HG03520 (cell line): ENCODE data around the gene MYH9.
A peak's percentile ranks its signal among the peaks of the same experiment; 100 is the strongest.
"Not testable (repeated sequence)": the region's sequence is repeated elsewhere in the genome, so short reads cannot be mapped to it uniquely, and the experiment has no call there.

Experiments
- ATAC-seq: cut with Tn5 transposase; IDR thresholded peaks from one replicate; pipeline ENCODE4 v1.9.1; 2021; ENCODE audit warnings: mild to moderate bottlenecking, moderate library complexity; ENCODE audit not compliant: unreplicated experiment

MYH9 gene

GRCh38 chr22:36387959-36388726 lies at the start of gene MYH9:
MYH9 (minus strand) TSS chr22:36387967; CDS start chr22:36349236, 38,731 bp downstream.
- ATAC-seq = peak; percentile 67

DNA sequence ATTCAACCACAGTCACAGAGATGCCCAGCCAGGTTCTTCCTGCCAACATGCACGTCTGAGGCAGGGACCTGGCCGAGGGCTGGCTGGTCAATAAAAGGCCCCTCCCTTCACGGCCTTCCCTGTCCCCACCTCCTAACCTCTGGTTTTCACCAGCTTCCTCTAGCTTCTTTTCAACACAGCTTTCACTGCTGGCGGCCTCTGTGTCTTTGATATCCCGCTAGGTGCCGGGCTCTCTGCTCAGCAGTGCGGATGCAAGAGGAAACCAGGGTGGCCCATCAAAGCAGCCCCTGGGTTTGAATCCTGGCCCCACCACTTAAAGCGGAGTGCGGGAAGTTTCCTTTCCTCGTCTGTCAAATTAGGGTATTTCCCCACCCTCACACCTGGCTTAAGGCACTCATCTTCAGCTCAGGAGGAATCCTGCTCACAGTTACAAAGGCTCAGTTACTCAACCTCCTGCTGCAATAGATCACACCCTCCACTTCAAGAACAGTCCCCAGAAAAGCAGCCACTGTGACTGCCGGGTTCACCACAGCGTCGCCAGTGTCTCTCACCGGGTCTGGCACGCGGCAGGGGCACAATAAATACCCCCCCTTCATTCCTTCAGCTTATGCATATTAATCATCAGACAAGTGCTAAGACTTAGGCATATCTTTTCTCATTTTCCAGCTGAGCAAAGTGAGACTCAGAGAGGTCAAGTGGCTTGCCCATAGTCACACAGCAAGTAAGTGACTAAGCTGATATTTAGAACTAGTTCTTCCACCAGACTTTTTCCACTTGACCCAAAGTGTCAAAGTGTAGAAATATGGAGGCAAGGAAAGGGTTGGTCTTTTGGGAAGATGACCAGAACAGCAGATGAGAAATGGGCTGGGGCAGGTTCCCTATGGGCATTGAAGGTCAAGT lies 48.0 kb upstream of the MYH9 start:
- no peak for ATAC-seq

GRCh38 chr22:36433318-36434231 lies 45.8 kb upstream of the MYH9 start:
- ATAC-seq = no peak

GRCh38 chr22:36432592-36433317 lies 45.0 kb upstream of the MYH9 start:
- no peak for ATAC-seq

DNA sequence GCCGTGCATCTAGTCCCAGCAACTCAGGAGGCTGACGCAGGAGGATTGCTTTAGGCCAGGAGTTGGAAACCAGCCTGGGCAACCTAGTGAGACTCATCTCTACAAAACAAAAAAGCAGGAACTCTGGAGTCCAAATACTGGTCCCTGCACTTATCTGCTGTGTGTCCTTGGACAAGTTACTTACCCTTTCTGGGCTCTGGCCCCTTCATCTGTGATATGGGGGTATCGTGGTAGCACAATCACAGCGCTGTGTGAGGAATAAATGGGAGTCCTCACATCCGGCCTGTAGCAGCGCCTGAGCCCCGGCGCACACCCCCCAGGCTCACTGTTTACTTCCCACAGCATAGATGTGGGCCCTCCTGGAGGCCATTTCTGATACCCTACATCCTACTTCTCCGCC lies 44.2 kb upstream of the MYH9 start:
- ATAC-seq = no peak

DNA sequence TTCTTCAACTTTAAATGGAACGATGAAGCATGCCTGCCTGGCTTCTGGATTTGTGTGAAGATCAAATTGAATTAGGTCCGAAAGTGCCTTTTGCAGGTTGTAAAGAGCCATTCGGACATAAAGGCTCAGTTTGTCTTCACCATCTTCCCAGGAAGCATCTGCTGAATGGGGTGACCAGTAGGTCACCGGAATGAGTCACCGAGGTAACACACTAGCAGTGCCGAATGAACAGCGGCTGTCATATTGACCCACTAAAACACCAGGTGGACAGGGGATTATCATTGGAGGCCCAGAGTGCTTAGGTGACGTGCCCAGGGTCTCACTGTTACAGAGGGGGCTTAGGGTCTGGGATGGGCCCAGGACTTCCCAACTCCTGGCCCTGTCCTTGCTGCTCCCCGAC lies 43.1 kb upstream of the MYH9 start:
- no peak for ATAC-seq

DNA sequence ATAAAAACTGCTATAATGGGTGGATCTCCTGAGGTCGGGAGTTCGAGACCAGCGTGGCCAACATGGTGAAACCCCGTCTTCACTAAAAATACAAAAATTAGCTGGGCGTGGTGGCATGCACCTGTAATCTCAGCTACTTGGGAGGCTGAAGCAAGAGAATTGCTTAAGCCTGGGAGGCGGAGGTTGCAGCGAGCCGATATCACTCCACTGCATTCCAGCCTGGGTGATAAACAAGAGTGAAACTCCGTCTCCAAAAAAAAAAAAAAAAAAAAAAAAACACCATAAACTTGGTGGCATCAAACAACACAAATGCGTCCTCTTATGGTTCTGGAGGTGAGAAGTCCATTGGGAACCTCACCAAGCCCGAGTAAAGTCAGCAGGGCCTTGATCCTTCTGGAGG lies 40.2 kb upstream of the MYH9 start:
- ATAC-seq = not testable (repeated sequence)

GRCh38 chr22:36425977-36426523 lies 38.3 kb upstream of the MYH9 start:
- no peak for ATAC-seq

DNA sequence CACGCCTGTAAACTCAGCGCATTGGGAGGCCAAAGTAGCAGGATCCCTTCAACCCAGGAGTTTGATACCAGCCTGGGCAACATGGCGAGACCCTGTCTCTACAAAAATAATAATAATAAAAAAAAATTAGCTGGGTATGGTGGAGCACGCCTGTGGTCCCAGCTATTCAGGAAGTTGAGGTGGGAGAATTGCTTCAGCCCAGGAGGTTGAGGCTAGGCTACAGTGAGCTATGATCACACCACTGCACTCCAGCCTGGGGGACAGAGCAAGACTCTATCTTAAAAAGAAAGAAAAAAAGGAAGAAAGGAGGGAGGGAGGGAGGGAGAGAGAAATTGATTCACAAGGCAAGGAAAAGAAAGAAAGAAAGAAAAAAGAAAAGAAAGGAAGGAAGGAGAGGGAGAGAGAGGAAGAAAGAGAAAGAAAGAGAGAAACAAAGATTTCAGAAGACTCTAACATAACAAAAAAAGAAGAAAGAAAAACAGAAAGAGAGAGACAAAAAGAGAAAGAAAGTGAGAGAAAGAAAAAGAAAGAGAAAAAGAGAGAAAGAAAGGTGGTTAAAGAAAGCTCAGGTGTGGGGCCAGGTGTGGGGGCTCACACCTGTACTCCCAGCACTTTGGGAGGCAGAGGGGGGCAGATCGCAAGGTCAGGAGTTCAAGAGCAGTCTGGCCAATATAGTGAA lies 37.3 kb upstream of the MYH9 start:
- no peak for ATAC-seq

GRCh38 chr22:36424466-36424865 lies 36.7 kb upstream of the MYH9 start:
- not testable (repeated sequence) for ATAC-seq

DNA sequence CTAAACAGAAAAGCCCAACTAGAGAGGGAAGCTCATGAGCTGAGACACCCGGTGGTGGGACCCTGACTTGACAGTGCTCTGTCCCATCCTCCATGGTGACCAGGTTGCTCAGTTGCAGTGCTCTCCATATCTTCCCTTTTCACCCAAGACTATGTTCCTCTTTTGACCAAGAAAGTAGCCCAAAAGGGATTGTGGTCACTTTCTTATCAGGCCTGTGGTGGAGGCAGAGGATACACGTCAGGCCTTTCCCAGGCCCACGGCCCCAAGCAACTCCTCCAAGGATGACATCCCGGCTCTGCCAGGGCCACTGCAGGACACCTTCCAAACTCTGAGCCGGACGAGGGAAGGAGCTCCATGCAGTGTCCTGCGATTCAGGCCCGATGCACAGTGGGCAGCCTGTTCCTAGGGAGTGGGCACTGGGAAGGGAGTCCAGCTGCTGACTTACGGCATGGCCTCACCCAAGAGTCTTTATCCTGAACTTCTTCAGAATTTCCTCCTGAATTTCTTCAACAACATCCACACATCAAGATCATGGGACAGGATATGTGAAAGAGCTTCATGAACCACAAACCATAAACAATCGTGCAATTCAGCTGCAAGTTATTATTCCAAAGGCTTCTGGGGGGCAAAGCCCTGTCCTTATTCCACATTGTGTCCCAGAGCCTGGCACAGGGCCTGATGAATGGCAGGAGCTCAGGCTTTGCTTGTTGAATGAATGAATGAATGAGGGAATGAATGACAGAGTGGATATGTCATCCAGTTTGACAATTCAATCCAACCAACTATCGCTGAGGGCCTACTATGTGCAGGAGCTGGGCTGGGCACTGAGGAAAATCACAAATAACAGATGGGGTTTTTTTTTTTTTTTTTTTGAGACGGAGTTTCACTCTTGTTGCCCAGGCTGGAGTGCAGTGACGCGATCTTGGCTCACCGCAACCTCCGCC lies 36.0 kb upstream of the MYH9 start:
- ATAC-seq = no peak

DNA sequence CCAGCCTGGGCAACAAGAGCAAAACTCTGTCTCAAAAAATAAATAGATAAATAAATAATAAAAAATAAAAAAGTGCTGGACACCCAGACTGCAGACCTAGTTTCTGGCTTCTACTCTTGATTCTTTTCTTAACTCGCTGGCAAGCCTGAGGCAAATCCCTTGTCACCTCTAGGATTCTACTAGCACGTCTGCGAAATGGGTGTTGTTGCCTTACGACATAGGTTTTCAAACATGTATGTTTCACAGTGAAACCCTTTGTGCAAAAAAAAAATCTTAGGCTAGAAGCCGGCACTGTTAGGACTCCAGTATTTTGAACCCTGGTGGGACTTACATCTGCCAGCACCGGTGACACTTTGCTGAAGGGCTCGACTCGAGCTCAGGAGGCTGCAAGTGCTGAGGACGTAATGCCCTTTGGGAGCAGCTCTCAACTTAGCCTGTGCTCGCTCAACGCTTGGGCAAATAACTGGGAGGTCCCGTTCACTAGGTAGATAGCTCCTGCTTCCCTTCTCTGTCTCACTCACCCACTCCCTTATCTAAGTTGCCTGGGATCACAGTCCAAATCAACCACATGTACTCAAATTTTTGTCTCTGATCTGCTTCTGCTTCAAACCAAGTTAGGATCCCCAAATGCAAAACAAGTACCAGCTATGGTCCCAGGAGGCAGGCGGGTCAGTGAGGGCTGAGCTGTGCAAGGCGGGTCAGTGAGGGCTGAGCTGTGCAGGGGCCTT lies 34.7 kb upstream of the MYH9 start:
- ATAC-seq = no peak

GRCh38 chr22:36419912-36420882 lies 32.4 kb upstream of the MYH9 start:
- no peak for ATAC-seq

- no peak for ATAC-seq
Measured at GRCh38 chr22:36419177-36419911, 31.6 kb upstream of the MYH9 start.

- no peak for ATAC-seq
Measured at GRCh38 chr22:36417281-36417686, 29.5 kb upstream of the MYH9 start.
